GM12892 (cell line): Measurements from ENCODE around the gene PPP1R9A.

Source experiments
- DNase-seq: peaks from one replicate; pipeline ENCODE4 v3.0.0; 2011; ENCODE audit not compliant: insufficient read length
- FAIRE-seq: peaks from 2 replicates; lab custom pipeline; 2011; peaks lifted over from hg19 to GRCh38; lab: Jason Lieb, UNC
- POLR2A ChIP-seq: IDR thresholded peaks from 2 replicates; pipeline ENCODE4 v1.6.1; 2011; ENCODE audit warnings: low read depth, low read length, control low read depth
- POLR2AphosphoS5 ChIP-seq: IDR thresholded peaks from 2 replicates; pipeline ENCODE4 v1.6.1; 2011; ENCODE audit warnings: low read depth, low read length, control low read depth
- TAF1 ChIP-seq: IDR thresholded peaks from 2 replicates; pipeline ENCODE4 v1.6.1; 2011; ENCODE audit warnings: low read depth, mild to moderate bottlenecking, control low read depth, low read length, borderline replicate concordance

PPP1R9A gene

GRCh38 chr7:95322854-95323253, 415.5 kb downstream of the PPP1R9A start:
- no peak for TF ChIP-seq POLR2A
- no peak for TF ChIP-seq POLR2AphosphoS5
- TF ChIP-seq TAF1, result no peak
- no peak for DNase-seq
- FAIRE-seq, result no peak

- no peak for FAIRE-seq
- TF ChIP-seq POLR2AphosphoS5 (no peak), TAF1 (no peak), POLR2A (no peak)
- DNase-seq, result no peak
These were observed 416.2 kb downstream of the PPP1R9A start for GRCh38 chr7:95323410-95324129.

- DNase-seq, result no peak
- no peak for FAIRE-seq
- TF ChIP-seq POLR2AphosphoS5 (no peak), TAF1 (no peak), POLR2A (no peak)
These were observed 417.0 kb downstream of the PPP1R9A start, which contains the start of gene PON1 for GRCh38 chr7:95324431-95324830. TSS of gene PON1 (minus strand) at chr7:95324532. CDS start at chr7:95324475, 57 bp downstream.

GRCh38 chr7:95327356-95327755, 420.0 kb downstream of the PPP1R9A start:
- no peak for FAIRE-seq
- DNase-seq, result no peak
- TF ChIP-seq POLR2AphosphoS5 (no peak), TAF1 (no peak), POLR2A (no peak)

- peak; percentile 82 for FAIRE-seq
- DNase-seq, result no peak
- no peak for TF ChIP-seq TAF1
These were observed 423.0 kb downstream of the PPP1R9A start for GRCh38 chr7:95330204-95330960.

- FAIRE-seq (no peak), DNase-seq (no peak)
- TF ChIP-seq POLR2AphosphoS5 (no peak), POLR2A (no peak), TAF1 (no peak)
These were observed 423.6 kb downstream of the PPP1R9A start for GRCh38 chr7:95330961-95331337.

- no peak for DNase-seq
- TF ChIP-seq POLR2A, result no peak
- no peak for TF ChIP-seq POLR2AphosphoS5
- TF ChIP-seq TAF1, result no peak
These were observed 427.1 kb downstream of the PPP1R9A start for GRCh38 chr7:95334447-95334846.

GRCh38 chr7:95335093-95335492, 427.7 kb downstream of the PPP1R9A start:
- TF ChIP-seq TAF1 (no peak), POLR2AphosphoS5 (no peak), POLR2A (no peak)
- DNase-seq, result no peak
- FAIRE-seq, result no peak

More at GRCh38 chr7:95334447-95334846, 427.1 kb downstream of the PPP1R9A start:
- no peak for FAIRE-seq

GRCh38 chr7:95338832-95339231, 431.4 kb downstream of the PPP1R9A start:
- no peak for FAIRE-seq
- TF ChIP-seq POLR2AphosphoS5, result no peak

GRCh38 chr7:95340491-95340890, 433.1 kb downstream of the PPP1R9A start:
- FAIRE-seq (no peak), DNase-seq (no peak)
- no peak for TF ChIP-seq POLR2A
- TF ChIP-seq TAF1, result no peak
- no peak for TF ChIP-seq POLR2AphosphoS5

More at GRCh38 chr7:95338832-95339231, 431.4 kb downstream of the PPP1R9A start:
- no peak for DNase-seq

GRCh38 chr7:95342029-95342428, 434.6 kb downstream of the PPP1R9A start:
- no peak for DNase-seq
- TF ChIP-seq POLR2AphosphoS5 (no peak), POLR2A (no peak), TAF1 (no peak)
- no peak for FAIRE-seq
